D721Med (cell line): ENCODE results near the gene TYMP.

Experiments used
- DNase-seq: peaks from one replicate; pipeline ENCODE4 v3.0.0; 2011; ENCODE audit warnings: low spot score; ENCODE audit not compliant: insufficient read length
- FAIRE-seq: peaks from 2 replicates; lab custom pipeline; 2011; peaks lifted over from hg19 to GRCh38; lab: Jason Lieb, UNC
- TF ChIP-seq, protein P1 (sequence below): IDR thresholded peaks from 2 replicates; pipeline ENCODE4 v1.5.1; 2012; ENCODE audit warnings: mild to moderate bottlenecking, control low read depth; ENCODE audit not compliant: insufficient read depth; ENCODE audit errors: missing control alignments

The TYMP gene

DNA sequence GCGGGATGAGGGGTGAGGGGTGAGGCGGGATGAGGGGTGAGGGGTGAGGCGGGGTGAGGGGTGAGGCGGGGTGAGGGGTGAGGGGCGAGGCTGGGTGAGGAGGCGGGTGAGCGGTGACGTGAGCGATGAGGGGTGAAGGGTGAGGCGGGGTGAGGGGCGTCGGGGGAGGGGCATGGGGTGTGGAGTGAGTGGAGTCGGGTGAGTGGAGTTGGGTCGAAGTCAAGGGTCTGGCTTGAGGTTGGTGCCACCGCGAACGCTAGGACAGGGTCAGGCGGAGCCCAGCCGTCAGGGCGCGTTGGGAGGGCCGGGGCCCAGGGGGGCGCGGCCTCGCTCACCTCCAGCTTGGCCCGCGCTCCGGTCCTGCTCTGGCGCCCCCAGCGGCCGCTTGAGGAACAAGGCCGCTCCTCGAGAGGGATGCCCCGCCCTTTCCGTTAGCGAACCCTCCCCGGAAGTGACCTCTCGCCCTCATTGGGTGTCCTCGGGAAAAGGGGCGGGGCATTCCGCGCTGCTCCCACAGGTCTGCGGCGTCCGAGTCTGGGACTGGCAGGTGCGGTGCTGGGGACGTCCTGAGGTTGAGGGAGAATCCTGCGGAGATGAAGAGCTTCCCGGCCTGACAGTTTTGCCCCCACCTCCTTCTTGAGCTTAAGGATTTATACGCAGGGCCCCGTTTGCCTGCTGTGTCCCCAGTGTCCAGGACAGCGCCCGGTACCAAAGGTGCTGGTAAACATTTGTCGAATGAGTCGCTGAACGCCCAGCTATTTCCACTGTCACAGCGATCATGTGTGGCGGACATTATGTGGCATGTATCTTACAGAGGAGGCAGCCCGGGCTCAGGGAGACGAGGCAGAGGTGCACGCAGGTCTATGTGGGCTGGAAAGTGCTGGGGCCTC lies 33.0 kb upstream of the TYMP start, which contains the start of gene SYCE3:
Gene SYCE3 (minus strand): TSS at position 397 of the 890 bp plus-strand sequence. CDS start 6,514 bp downstream, outside the sequence.
- TF ChIP-seq, protein P1, sequence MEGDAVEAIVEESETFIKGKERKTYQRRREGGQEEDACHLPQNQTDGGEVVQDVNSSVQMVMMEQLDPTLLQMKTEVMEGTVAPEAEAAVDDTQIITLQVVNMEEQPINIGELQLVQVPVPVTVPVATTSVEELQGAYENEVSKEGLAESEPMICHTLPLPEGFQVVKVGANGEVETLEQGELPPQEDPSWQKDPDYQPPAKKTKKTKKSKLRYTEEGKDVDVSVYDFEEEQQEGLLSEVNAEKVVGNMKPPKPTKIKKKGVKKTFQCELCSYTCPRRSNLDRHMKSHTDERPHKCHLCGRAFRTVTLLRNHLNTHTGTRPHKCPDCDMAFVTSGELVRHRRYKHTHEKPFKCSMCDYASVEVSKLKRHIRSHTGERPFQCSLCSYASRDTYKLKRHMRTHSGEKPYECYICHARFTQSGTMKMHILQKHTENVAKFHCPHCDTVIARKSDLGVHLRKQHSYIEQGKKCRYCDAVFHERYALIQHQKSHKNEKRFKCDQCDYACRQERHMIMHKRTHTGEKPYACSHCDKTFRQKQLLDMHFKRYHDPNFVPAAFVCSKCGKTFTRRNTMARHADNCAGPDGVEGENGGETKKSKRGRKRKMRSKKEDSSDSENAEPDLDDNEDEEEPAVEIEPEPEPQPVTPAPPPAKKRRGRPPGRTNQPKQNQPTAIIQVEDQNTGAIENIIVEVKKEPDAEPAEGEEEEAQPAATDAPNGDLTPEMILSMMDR = peak; percentile 59
- DNase-seq (no peak), FAIRE-seq (no peak)

DNA sequence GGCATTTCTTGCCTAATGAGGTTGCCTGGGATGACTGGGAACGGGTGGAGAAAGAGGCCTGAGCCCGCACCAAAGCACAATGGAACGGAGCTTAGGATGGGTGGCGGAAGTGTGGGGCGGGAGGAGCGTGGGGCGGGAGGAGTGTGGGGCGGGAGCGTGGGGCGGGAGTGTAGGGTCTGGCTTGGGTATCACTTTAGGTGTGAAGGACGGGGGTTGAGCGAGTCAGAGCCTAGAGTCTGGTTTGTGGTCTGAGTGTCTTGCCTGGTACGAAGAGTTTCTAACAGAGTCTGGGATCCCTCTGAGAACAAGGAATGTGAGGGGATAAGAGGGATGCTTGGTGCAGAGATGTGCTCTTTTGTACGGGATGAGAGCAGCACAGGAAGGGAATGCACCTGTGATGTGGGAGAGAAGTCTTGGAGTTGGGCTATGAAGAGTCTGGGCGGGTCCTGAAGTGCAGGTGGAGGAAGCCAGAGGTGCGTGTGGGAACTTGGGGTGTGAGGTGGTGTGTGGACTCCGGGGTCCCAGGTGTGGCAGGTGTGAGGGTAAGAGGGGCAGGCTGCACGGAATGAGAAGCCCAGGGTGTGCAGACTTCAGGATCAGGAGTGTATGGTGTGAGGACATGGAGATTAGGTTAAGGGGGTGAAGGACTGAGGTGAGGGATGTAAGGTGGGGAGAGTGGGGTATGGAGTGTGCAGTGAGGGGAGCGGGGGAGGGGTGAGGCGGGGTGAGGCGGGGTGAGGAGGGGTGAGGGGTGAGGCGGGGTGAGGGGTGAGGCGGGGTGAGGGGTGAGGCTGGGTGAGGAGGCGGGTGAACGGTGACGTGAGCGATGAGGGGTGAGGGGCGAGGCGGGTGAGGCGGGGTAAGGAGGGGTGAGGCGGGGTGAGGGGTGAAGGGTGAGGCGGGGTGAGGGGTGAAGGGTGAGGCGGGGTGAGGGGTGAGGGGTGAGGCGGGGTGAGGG lies 31.9 kb upstream of the TYMP start:
- FAIRE-seq (no peak), DNase-seq (no peak)

DNA sequence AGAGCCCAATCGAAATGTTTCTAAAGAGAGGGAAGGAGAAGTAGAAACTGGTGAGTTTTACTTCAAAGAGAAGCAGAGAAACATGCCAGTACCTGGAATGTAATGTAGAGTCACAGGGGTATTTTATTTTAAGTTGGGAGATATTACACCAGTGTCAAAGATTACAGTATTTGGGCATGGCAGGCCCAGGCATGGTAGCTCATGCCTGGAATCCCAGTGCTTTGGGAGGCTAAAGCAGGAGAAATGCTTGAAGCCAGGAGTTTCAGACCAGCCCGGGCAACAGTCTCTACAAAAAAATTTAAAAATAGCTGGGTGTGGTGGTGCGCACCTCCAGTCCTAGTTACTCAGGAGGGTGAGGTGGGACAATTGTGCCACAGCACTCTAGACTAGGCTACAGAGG lies 30.2 kb upstream of the TYMP start:
- FAIRE-seq = no peak
- no peak for DNase-seq
- TF ChIP-seq, protein P1 = no peak

More for the DNA sequence above, 31.9 kb upstream of the TYMP start:
- TF ChIP-seq, protein P1 = no peak

DNA sequence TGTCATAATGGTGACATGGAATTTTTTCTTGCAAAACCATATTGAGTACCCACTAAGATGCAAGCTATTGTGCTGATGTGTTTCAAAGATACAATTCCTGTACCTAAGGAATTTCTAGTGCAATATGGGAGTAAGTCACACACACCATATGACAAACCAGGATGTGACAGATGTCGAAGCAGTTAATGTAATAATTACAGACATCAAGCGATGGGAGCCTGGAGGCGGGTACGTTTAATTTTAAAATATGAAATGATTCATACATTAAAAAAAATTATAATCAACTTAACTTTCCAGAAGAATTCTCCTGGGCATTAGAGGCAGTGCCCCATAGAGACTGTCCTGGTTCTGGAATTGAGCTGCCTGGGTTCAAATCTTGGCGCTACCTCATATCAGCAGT lies 26.9 kb upstream of the TYMP start:
- no peak for DNase-seq
- no peak for FAIRE-seq
- TF ChIP-seq, protein P1 = no peak

DNA sequence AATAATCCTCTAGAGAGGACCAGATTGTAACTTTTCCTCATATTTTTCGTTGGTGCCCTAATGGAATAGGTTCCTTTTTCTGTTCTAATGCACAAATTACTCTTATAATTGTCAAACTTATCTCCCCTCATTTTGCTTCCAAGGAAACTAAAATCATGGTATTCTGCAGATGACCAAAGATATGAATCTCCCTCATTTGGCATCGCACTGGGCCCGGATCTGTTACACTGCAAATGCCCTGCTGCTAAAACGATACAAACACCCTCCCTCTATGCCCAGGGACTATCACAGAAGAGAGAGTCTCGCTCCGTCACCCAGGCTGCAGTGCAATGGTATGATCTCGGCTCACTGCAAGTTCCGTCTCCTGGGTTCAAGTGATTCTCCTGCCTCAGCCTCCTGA lies 23.5 kb upstream of the TYMP start:
- DNase-seq (no peak), FAIRE-seq (no peak)
- TF ChIP-seq, protein P1 = no peak

DNA sequence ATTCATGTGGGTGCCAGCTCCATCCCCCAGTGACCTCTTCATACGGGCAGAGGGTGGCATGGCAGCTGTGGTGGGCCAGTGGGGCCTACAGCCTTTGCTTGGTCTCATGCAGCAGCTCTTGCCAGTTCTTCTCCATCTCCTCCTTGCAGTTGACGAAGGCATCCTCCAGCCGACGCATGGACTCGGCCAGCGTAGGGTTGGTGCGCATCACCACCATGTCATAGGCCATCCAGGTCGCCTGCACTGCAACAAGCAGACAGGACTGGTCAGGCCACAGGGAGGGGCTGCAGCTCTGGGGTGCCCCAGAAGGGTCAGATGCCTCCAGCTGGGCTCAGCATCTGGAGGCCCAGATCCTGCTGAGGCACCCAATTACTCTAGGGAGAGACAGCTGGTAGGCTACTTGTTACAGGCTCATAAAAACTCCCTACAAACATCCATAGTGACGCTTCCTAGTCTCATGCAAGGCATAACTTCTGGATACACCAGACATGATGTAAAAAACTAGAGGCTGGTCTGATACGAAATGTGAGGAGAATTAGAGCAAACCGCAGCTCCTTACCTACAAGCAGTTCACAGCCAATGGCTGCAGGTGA lies 21.4 kb upstream of the TYMP start:
- no peak for FAIRE-seq
- TF ChIP-seq, protein P1 = no peak
- DNase-seq = no peak
